Trophoblast cell (in vitro differentiated cells and primary cell): ENCODE measurements around the gene AARS2.
A peak's percentile ranks its signal among the peaks of the same experiment; 100 is the strongest.

Source experiments
- DNase-seq, 2 donors: peaks; one replicate each; pipeline ENCODE4 v3.0.0-alpha.2; 2016
- H2AFZ ChIP-seq: 2 replicates; pipeline ENCODE4 v1.6.1; 2013; ENCODE audit warnings: low read length, moderate library complexity, mild to moderate bottlenecking; ENCODE audit not compliant: insufficient read depth, poor library complexity
- H2AK5ac ChIP-seq: 2 replicates; pipeline ENCODE4 v1.6.1; 2013; ENCODE audit warnings: mild to moderate bottlenecking, low read length
- H2BK120ac ChIP-seq: 2 replicates; pipeline ENCODE4 v1.6.1; 2013; ENCODE audit warnings: low read length, mild to moderate bottlenecking, moderate library complexity; ENCODE audit not compliant: insufficient read depth, poor library complexity
- H2BK12ac ChIP-seq: 2 replicates; pipeline ENCODE4 v1.6.1; 2013; ENCODE audit warnings: mild to moderate bottlenecking, low read length, moderate library complexity
- H2BK5ac ChIP-seq: 2 replicates; pipeline ENCODE4 v1.6.1; 2013; ENCODE audit warnings: low read length, low read depth, moderate library complexity, mild to moderate bottlenecking; ENCODE audit not compliant: poor library complexity
- H3K14ac ChIP-seq: 2 replicates; pipeline ENCODE4 v1.6.1; 2013; ENCODE audit warnings: mild to moderate bottlenecking, low read length
- H3K18ac ChIP-seq: 2 replicates; pipeline ENCODE4 v1.6.1; 2013; ENCODE audit warnings: mild to moderate bottlenecking, low read length
- H3K23ac ChIP-seq: 2 replicates; pipeline ENCODE4 v1.6.1; 2013; ENCODE audit warnings: low read length
- H3K27ac ChIP-seq: 2 replicates; pipeline ENCODE4 v1.5.1; 2013; ENCODE audit warnings: low read depth, mild to moderate bottlenecking, inconsistent platforms, low read length, moderate library complexity
- H3K27me3 ChIP-seq: 2 replicates; pipeline ENCODE4 v1.6.1; 2013; ENCODE audit warnings: inconsistent platforms, mild to moderate bottlenecking, low read length, moderate library complexity; ENCODE audit not compliant: insufficient read depth
- H3K36me3 ChIP-seq, 2 experiments: 1 replicate in 1 of 2; 2 replicates in 1 of 2; pipeline ENCODE4 v1.6.1; 2013; ENCODE audit warnings: low read length in 2 of 2, mild to moderate bottlenecking in 2 of 2, moderate library complexity in 1 of 2; ENCODE audit not compliant: insufficient read depth in 2 of 2, control insufficient read depth in 1 of 2
- H3K4ac ChIP-seq: 2 replicates; pipeline ENCODE4 v1.6.1; 2013; ENCODE audit warnings: low read depth, mild to moderate bottlenecking, low read length, moderate library complexity
- H3K4me1 ChIP-seq, 2 experiments: 1 replicate in 1 of 2; 2 replicates in 1 of 2; pipeline ENCODE4 v1.6.1; 2013; ENCODE audit warnings: low read length in 2 of 2, mild to moderate bottlenecking in 2 of 2, moderate library complexity in 1 of 2; ENCODE audit not compliant: insufficient read depth in 2 of 2, control insufficient read depth in 1 of 2
- H3K4me2 ChIP-seq: 2 replicates; pipeline ENCODE4 v1.6.1; 2013; ENCODE audit warnings: inconsistent platforms, mild to moderate bottlenecking, low read length, moderate library complexity
- H3K4me3 ChIP-seq: 2 replicates; pipeline ENCODE4 v1.5.1; 2013; ENCODE audit warnings: mild to moderate bottlenecking, low read depth, low read length, inconsistent platforms
- H3K79me1 ChIP-seq: one replicate; pipeline ENCODE4 v1.6.1; 2013; ENCODE audit warnings: low read length
- H3K79me2 ChIP-seq: 2 replicates; pipeline ENCODE4 v1.6.1; 2013; ENCODE audit warnings: low read length, mild to moderate bottlenecking; ENCODE audit not compliant: control insufficient read depth, insufficient read depth, poor library complexity
- H3K9ac ChIP-seq: 2 replicates; pipeline ENCODE4 v1.6.1; 2013; ENCODE audit warnings: mild to moderate bottlenecking, low read length
- H3K9me3 ChIP-seq: 2 replicates; pipeline ENCODE4 v1.6.1; 2013; ENCODE audit warnings: low read depth, mild to moderate bottlenecking, control low read depth, inconsistent platforms, low read length; ENCODE audit not compliant: insufficient read depth
- H4K12ac ChIP-seq: 2 replicates; pipeline ENCODE4 v1.6.1; 2013; ENCODE audit warnings: low read depth, mild to moderate bottlenecking, low read length, moderate library complexity
- H4K8ac ChIP-seq: 2 replicates; pipeline ENCODE4 v1.6.1; 2013; ENCODE audit warnings: low read depth, mild to moderate bottlenecking, low read length, moderate library complexity
- H4K91ac ChIP-seq: one replicate; pipeline ENCODE4 v1.6.1; 2013; ENCODE audit warnings: low read depth, mild to moderate bottlenecking, low read length, moderate library complexity
- WGBS: extraction: QIAGEN DNeasy Blood & Tissue Kit; methylation state at CpG from one replicate; pipeline ENCODE4 v1.1.7; 2013; ENCODE audit warnings: missing lambda C conversion rate; ENCODE audit not compliant: insufficient read length, insufficient coverage; ENCODE audit errors: extremely low coverage; 5-methylcytosine and 5-hydroxymethylcytosine counted together

AARS2 gene

GRCh38 chr6:44266347-44266746 is 46.8 kb downstream of the AARS2 start:
- no peak overlapping the region for H2BK120ac ChIP-seq
- no peak overlapping the region for H2AFZ ChIP-seq
- H4K12ac ChIP-seq, result no peak overlapping the region
- no peak overlapping the region for H2AK5ac ChIP-seq
- H3K27ac ChIP-seq, result no peak overlapping the region
- H3K9me3 ChIP-seq, result no peaks in the 10 kb centered on the region
- no peak overlapping the region for H4K8ac ChIP-seq
- H3K4ac ChIP-seq, result no peak overlapping the region
- H2BK12ac ChIP-seq, result no peak overlapping the region
- DNase-seq, result no peak
- no peak overlapping the region for H3K14ac ChIP-seq
- H3K23ac ChIP-seq, result no peak overlapping the region
- H3K4me2 ChIP-seq, result no peak overlapping the region
- H3K27me3 ChIP-seq, result peaks cover 25% of the 10 kb centered on the region
- no CpG with 5 or more reads among the region's 3 CpGs for WGBS
- H3K36me3 ChIP-seq, result peaks cover 3 to 4% of the 10 kb centered on the region in 2 experiments
- H3K18ac ChIP-seq, result no peak overlapping the region
- H3K79me2 ChIP-seq, result peaks cover 3% of the 10 kb centered on the region
- peaks cover 23 to 24% of the 10 kb centered on the region in 2 experiments for H3K4me1 ChIP-seq
- H3K9ac ChIP-seq, result no peak overlapping the region
- H2BK5ac ChIP-seq, result no peak overlapping the region
- H3K4me3 ChIP-seq, result no peak overlapping the region
- H3K79me1 ChIP-seq, result peaks cover 8% of the 10 kb centered on the region
- no peak overlapping the region for H4K91ac ChIP-seq

GRCh38 chr6:44265722-44266233 is 47.4 kb downstream of the AARS2 start:
- WGBS, result no CpG with 5 or more reads among the region's 17 CpGs
- H4K12ac ChIP-seq, result no peak overlapping the region
- H3K4me2 ChIP-seq, result no peak overlapping the region
- H4K91ac ChIP-seq, result no peak overlapping the region
- H3K18ac ChIP-seq, result no peak overlapping the region
- H3K27me3 ChIP-seq, result peaks cover 23% of the 10 kb centered on the region
- H3K4me1 ChIP-seq, result peaks cover 23 to 24% of the 10 kb centered on the region in 2 experiments
- H3K23ac ChIP-seq, result no peak overlapping the region
- no peak overlapping the region for H3K27ac ChIP-seq
- no peak overlapping the region for H2BK120ac ChIP-seq
- peaks cover 3% of the 10 kb centered on the region for H3K79me2 ChIP-seq
- no peak overlapping the region for H3K4ac ChIP-seq
- H3K4me3 ChIP-seq, result no peak overlapping the region
- H3K79me1 ChIP-seq, result peaks cover 8% of the 10 kb centered on the region
- no peak overlapping the region for H2BK5ac ChIP-seq
- no peak overlapping the region for H2BK12ac ChIP-seq
- H4K8ac ChIP-seq, result peak overlapping the region; percentile 65
- no peak for DNase-seq
- peaks cover 3 to 5% of the 10 kb centered on the region in 2 experiments for H3K36me3 ChIP-seq
- H3K14ac ChIP-seq, result no peak overlapping the region
- H2AK5ac ChIP-seq, result no peak overlapping the region
- H2AFZ ChIP-seq, result no peak overlapping the region
- H3K9ac ChIP-seq, result no peak overlapping the region
- no peaks in the 10 kb centered on the region for H3K9me3 ChIP-seq

GRCh38 chr6:44265007-44265721 is 48.0 kb downstream of the AARS2 start, which contains the start of gene NFKBIE:
NFKBIE (minus strand) TSS chr6:44265551; CDS start chr6:44265346, 205 bp downstream.
- H2AFZ ChIP-seq, result peak within 1 kb of the TSS; percentile 41
- no peak within 1 kb of the TSS for H3K23ac ChIP-seq
- H4K12ac ChIP-seq, result peak within 1 kb of the TSS; percentile 13
- peaks cover 8% of the 10 kb centered on the region for H3K79me1 ChIP-seq
- H3K14ac ChIP-seq, result peak within 1 kb of the TSS; percentile 13
- peak within 1 kb of the TSS; percentile 87 for H3K4me3 ChIP-seq
- peak within 1 kb of the TSS; percentile 35 for H2AK5ac ChIP-seq
- H3K9me3 ChIP-seq, result no peaks in the 10 kb centered on the region
- H2BK5ac ChIP-seq, result peak within 1 kb of the TSS; percentile 7
- H2BK120ac ChIP-seq, result peak within 1 kb of the TSS; percentile 1
- DNase-seq, result peak; percentile 96 to 97
- H3K4me2 ChIP-seq, result peak within 1 kb of the TSS; percentile 99
- peak within 1 kb of the TSS; percentile 75 for H3K9ac ChIP-seq
- peak within 1 kb of the TSS; percentile 24 for H3K4ac ChIP-seq
- H2BK12ac ChIP-seq, result no peak within 1 kb of the TSS
- H3K27me3 ChIP-seq, result peaks cover 19% of the 10 kb centered on the region
- H3K27ac ChIP-seq, result peak within 1 kb of the TSS; percentile 44
- peak within 1 kb of the TSS; percentile 67 for H3K18ac ChIP-seq
- peaks cover 3% of the 10 kb centered on the region for H3K79me2 ChIP-seq
- WGBS, result no CpG with 5 or more reads among the region's 72 CpGs
- H3K4me1 ChIP-seq, result peaks cover 23 to 24% of the 10 kb centered on the region in 2 experiments
- peak within 1 kb of the TSS; percentile 6 for H4K91ac ChIP-seq
- H3K36me3 ChIP-seq, result peaks cover 6 to 8% of the 10 kb centered on the region in 2 experiments
- H4K8ac ChIP-seq, result peak within 1 kb of the TSS; percentile 65

- peak overlapping the region; percentile 75 for H3K9ac ChIP-seq
- peak overlapping the region; percentile 41 for H2AFZ ChIP-seq
- peak overlapping the region; percentile 35 for H2AK5ac ChIP-seq
- peaks cover 8% of the 10 kb centered on the region for H3K79me1 ChIP-seq
- peak overlapping the region; percentile 13 for H4K12ac ChIP-seq
- no peak overlapping the region for H2BK5ac ChIP-seq
- WGBS, result no CpG with 5 or more reads among the region's 13 CpGs
- no peak overlapping the region for H3K23ac ChIP-seq
- peaks cover 3% of the 10 kb centered on the region for H3K79me2 ChIP-seq
- H3K14ac ChIP-seq, result peak overlapping the region; percentile 13
- peaks cover 11 to 14% of the 10 kb centered on the region in 2 experiments for H3K36me3 ChIP-seq
- peak overlapping the region; percentile 44 for H3K27ac ChIP-seq
- peaks cover 23 to 24% of the 10 kb centered on the region in 2 experiments for H3K4me1 ChIP-seq
- peak overlapping the region; percentile 67 for H3K18ac ChIP-seq
- peak overlapping the region; percentile 6 for H4K91ac ChIP-seq
- H3K4ac ChIP-seq, result peak overlapping the region; percentile 21
- H2BK12ac ChIP-seq, result no peak overlapping the region
- no peaks in the 10 kb centered on the region for H3K9me3 ChIP-seq
- H3K27me3 ChIP-seq, result peaks cover 12% of the 10 kb centered on the region
- H3K4me3 ChIP-seq, result peak overlapping the region; percentile 87
- peak overlapping the region; percentile 5 for H4K8ac ChIP-seq
- H3K4me2 ChIP-seq, result peak overlapping the region; percentile 99
- peak overlapping the region; percentile 1 for H2BK120ac ChIP-seq
- peak in 1 of 2 donors; percentile 26 for DNase-seq
These were observed 48.8 kb downstream of the AARS2 start for GRCh38 chr6:44264154-44265006.
